Stimulated activated CD4-positive, alpha-beta T cell treated with anti-CD3 and anti-CD28 coated beads, Interleukin-4, amount 100 ng/mL, for 4 hours (primary cell): Measurements from ENCODE around the gene PLAC8.
"Not testable (repeated sequence)": the region's sequence is repeated elsewhere in the genome, so short reads cannot be mapped to it uniquely, and the experiment has no call there.

ENCODE experiments used
- DNase-seq, 2 experiments: peaks; one replicate each; pipeline ENCODE4 v3.0.0-alpha.2; 2020

The PLAC8 gene

GRCh38 chr4:83112231-83112630 lies 2.3 kb downstream of the PLAC8 start:
- DNase-seq = no peak

- not testable (repeated sequence) for DNase-seq
These were observed 2.8 kb downstream of the PLAC8 start for GRCh38 chr4:83111751-83112141.

DNA sequence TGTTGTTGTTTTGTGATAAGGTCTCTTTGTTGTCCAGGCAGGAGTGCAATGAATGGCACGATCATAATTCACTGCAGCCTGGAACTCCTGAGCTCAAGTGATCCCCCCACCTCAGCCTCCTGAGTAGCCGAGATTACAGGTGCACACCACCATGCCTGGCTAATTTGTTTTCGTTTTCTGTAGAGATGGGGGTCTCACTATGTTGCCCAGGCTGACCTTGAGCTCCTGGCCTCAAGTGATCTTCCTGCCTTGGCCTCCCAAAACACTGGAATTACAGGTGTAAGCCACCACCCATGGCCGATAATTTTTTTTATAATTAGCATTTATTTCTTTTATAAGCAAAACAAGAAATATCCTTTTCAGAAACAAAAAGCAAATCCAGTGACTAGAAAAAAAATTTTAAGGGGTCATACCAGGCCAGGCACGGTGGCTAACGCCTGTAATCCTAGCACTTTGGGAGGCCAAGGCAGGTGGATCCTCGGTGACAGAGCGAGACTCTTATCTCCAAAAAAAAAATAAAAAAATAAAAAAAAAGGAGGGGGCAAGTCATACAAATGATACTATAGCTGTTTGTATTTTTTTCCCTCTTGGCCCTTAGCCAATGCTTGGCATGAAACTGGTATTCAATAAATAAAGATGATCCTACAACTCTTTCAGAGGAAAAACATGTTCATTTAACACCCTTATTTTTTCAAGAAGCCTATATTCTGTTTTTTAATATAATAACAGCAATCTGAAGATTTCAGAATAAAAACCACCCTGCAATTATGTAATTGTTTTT lies 3.4 kb downstream of the PLAC8 start:
- DNase-seq = no peak

DNA sequence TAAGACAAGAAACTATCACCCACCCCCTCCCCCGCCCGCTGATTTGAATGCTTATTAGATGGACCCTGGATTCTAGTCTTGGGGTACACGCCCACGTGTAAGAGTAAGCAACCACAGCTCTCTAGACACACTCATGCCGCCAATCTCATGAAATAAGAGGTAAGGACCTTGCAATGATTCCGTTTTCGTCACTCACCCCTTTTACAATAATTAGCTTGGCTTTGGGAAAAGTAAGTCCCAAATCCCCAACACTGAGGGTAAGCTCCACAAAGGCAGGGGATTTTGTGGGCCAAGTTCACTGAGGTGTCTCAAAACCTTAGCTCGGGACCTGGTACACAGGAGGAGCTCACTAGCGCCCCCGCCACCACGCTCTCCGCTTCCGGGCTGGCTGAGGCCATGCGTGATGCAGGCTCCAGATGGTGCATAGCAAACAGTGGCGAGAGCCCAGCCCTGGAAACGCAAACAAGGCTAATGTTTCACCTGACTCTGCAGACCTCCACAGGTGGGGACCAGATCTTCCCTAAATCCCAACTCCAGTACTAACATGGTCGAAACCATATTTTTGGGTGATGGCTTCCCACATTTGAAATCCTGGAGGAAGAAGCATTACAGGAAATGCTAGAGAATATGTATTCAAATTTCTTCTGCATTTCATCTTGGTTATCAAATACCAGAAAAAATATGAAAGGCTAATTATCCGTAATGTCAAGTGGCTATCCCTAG lies 4.1 kb downstream of the PLAC8 start:
- peak; percentile 87 to 88 for DNase-seq

DNA sequence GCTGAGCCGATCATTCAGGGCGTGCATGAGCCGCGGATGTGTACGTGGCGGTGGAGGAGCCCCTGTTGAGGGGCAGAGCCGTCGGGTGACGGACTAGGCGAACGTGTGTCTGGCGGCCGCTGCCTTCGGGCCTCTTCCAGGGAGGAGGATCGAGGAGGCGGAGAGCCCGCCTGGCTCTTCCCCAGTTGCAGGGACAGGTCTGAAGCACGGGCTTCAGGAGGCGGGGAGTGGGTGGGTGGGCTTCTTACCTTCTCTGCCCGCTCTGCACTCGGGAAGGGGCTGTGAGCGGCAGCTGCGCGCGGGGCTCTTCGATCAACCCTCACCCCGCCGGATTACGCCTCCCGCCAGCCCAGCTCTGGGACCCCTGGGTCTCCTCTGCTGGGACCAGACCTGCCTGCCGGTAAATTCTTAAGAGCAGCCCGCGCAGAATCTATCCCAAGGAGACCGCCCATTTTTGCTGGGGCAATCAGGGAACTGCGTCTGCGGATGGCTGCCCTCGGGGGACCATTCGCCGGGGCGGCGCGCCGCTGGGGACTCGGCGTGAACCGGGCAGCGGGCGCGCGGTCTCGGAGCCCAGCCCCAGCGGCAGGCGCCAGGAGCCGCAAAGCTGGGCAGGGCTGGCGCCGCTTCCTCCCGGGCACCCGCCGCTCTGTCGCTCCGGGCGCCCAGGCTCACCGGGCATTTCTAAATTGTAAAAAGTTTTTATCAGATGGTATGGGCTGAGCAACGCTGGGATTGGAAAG lies 4.9 kb downstream of the PLAC8 start:
- DNase-seq = peak; percentile 8 to 44

GRCh38 chr4:83108101-83108861 lies 6.2 kb downstream of the PLAC8 start:
- DNase-seq = no peak

- DNase-seq = peak; percentile 36 to 43
These were observed 6.9 kb downstream of the PLAC8 start for GRCh38 chr4:83107631-83108030.

DNA sequence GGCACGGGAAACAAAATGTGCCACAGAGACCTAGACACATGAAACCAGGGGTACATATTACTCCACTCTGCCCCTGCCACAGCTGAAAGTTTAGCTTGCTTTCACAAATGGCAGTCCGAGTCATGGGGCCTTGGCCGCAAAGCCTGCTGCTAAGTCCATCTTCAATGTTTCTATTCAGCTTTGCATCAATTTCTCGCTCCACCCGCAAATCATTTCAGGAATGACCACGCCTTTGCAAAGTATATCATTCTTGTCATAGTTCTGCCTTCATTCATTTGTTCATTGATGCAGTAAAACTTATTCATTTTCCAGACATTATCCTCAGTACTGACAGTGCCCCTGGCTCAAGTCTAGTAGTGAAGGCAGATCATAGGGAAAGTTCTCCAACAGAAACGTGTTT lies 9.5 kb downstream of the PLAC8 start:
- no peak for DNase-seq

- no peak for DNase-seq
These were observed 18.1 kb downstream of the PLAC8 start for GRCh38 chr4:83096397-83096796.

GRCh38 chr4:83093060-83093640 lies 21.4 kb downstream of the PLAC8 start:
- no peak for DNase-seq

GRCh38 chr4:83089410-83090157 lies 24.9 kb downstream of the PLAC8 start:
- DNase-seq = no peak

DNA sequence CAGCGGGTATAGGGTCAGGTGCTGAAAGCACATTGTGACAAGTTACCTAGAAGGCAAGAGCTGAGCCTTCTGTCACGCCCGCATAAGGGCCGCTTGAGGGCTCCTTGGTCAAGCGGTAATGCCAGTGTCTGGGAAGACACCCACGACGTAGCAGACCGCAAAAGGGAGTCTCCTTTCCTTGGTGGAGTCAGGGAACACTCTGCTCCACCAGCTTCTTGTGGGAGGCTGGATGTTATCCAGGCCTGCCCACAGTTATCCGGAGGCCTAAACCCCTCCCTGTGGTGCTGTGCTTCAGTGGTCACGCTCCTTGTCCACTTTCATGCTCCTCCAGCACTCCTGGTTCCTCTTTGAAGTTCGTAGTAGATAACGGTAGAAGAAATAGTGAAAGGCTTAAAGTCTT lies 29.6 kb downstream of the PLAC8 start:
- DNase-seq = not testable (repeated sequence)

- peak in 1 of 2 experiments; percentile 48 for DNase-seq
These were observed 30.5 kb downstream of the PLAC8 start for GRCh38 chr4:83083925-83084475.

GRCh38 chr4:83082777-83083176 lies 31.8 kb downstream of the PLAC8 start:
- no peak for DNase-seq

DNA sequence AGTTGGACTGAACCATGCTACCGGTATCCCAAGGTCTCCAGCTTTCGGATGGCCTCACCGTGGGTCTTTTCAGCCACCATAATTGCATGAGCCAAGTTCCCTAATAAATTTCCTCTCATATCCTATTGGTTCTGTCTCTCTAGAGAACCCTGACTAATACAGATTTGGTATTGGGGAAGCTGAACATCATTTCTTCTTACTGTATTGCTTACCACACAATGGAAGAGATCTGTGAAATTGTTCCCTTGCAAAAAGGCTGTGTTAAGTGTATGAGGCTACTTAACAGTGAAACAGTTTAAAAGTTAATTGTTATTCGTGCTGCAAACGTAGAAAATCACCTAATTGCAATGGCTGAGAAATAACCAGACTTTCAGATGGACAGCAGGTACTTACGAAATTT lies 34.0 kb downstream of the PLAC8 start:
- DNase-seq = no peak

GRCh38 chr4:83075311-83076095 lies 39.0 kb downstream of the PLAC8 start:
- DNase-seq = no peak

- DNase-seq = not testable (repeated sequence)
These were observed 39.7 kb downstream of the PLAC8 start for GRCh38 chr4:83074783-83075182.

- DNase-seq = peak in 1 of 2 experiments; percentile 53
These were observed 40.3 kb downstream of the PLAC8 start for GRCh38 chr4:83074086-83074704.

DNA sequence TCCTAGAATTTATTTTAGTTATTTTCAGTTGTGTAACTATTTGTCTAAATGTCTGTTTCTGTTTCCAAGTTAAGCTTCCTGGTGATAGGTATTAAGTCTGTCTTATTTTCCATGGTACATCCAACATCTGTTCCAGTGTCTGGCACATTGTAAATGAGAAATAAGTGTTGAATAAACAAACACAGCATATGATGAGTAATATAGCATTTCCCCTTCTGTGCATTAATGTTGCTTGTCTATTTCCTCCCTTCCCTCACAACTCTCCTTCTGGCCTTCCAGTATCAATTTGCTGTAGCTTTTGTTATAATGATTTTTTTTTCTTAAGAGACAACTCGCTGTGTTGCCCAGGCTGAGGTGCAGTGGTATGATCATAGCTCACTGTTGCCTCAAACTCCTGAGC lies 43.4 kb downstream of the PLAC8 start:
- DNase-seq = no peak

DNA sequence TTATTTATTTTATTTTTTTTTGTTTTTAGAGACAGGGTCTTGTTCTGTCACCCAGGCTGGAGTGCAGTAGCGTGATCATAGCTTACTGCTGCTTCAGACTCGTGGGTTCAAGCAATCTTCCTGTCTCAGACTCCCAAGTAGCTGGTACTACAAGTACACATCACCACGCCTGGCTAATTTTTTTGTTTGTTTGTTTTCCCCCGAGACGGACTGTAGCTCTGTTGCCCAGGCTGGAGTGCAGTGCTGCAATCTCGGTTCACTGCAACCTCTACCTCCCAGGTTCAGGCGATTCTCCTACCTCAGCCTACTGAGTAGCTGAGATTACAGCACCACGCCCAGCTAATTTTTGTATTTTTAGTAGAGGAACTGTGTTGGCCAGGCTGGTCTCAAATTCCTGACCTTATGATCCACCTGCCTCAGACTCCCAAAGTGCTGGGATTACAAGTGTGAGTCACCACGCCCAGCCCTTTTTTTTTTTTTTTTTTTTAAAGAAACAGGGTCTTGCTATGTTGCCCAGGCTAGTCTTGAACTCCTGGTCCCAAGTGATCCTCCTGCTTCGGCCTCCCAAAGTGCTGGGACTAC lies 47.4 kb downstream of the PLAC8 start:
- no peak for DNase-seq
